Caco-2 (cell line): ENCODE results near the gene CARD9. TPM values are rescaled to one million over a fixed set of nuclear protein-coding genes. Genes with fewer than 3 reads are reported as not detected.

Experiments
- BruUV-seq: library from RNA; stranded (reverse); fragments of 400-500 nt; replicated peaks from 2 replicates; lab custom pipeline; 2021; lab: Mats Ljungman, UMichigan
- CTCF ChIA-PET: fragments of 300-600 bp; sonication (Branson Sonifier 250); formaldehyde crosslinking; loops from one replicate; lab custom pipeline; 2022; ENCODE audit warnings: antibody characterized with exemption; lab: Charles Lee
- POLR2A ChIA-PET: fragments of 300-600 bp; sonication (Branson Sonifier 250); formaldehyde crosslinking; loops from one replicate; lab custom pipeline; 2022; ENCODE audit warnings: antibody characterized with exemption; lab: Charles Lee
- DNase-seq, 2 experiments: peaks; one replicate each; pipeline versions ENCODE4 v3.0.0 to v3.0.0-alpha.2; 2020 to 2022
- H3K27me3 ChIP-seq: replicated peaks from 2 replicates; pipeline ENCODE4 v1.6.0; 2011; ENCODE audit warnings: low read length; ENCODE audit not compliant: control insufficient read depth, insufficient read depth
- H3K36me3 ChIP-seq: 2 replicates; pipeline ENCODE4 v1.5.1; 2011; ENCODE audit warnings: low read length; ENCODE audit not compliant: control insufficient read depth, insufficient read depth
- H3K4me1 ChIP-seq: fragments of 250-450 bp; sonication (Bioruptor Pico); 2 replicates; pipeline ENCODE4 v1.5.1; 2020; ENCODE audit warnings: mild to moderate bottlenecking
- H3K4me3 ChIP-seq: 2 replicates; pipeline ENCODE4 v1.5.1; 2011; ENCODE audit warnings: low read depth, mild to moderate bottlenecking, control low read depth, low read length
- H3K9me3 ChIP-seq: fragments of 250-450 bp; sonication (Bioruptor Pico); 2 replicates; pipeline ENCODE4 v1.5.1; 2020; ENCODE audit warnings: mild to moderate bottlenecking, moderate library complexity
- H3K27ac Mint-ChIP-seq: one replicate; pipeline ENCODE4 v1.8.0; 2022; ENCODE audit warnings: mixed read lengths; ENCODE audit not compliant: unreplicated experiment
- H3K27me3 Mint-ChIP-seq: one replicate; pipeline ENCODE4 v1.8.0; 2022; ENCODE audit warnings: mixed read lengths; ENCODE audit not compliant: insufficient read depth, unreplicated experiment
- H3K36me3 Mint-ChIP-seq: one replicate; pipeline ENCODE4 v1.8.0; 2022; ENCODE audit warnings: mild to moderate bottlenecking, mixed read lengths; ENCODE audit not compliant: insufficient read depth, unreplicated experiment
- H3K4me1 Mint-ChIP-seq: one replicate; pipeline ENCODE4 v1.8.0; 2022; ENCODE audit warnings: low read depth, mixed read lengths; ENCODE audit not compliant: unreplicated experiment
- H3K4me3 Mint-ChIP-seq: one replicate; pipeline ENCODE4 v1.8.0; 2022; ENCODE audit warnings: mild to moderate bottlenecking, moderate library complexity, mixed read lengths; ENCODE audit not compliant: unreplicated experiment
- H3K9me3 Mint-ChIP-seq: one replicate; pipeline ENCODE4 v1.8.0; 2022; ENCODE audit warnings: mixed read lengths; ENCODE audit not compliant: unreplicated experiment
- CTCF ChIP-seq, 2 experiments: fragments of 200-600 bp in 1 of 2; IDR thresholded peaks; 1 replicate in 1 of 2; 2 replicates in 1 of 2; pipeline versions ENCODE4 v1.5.1 to v1.8.0; 2011 to 2022; ENCODE audit warnings: antibody characterized with exemption in 1 of 2, control low read depth in 1 of 2, inconsistent platforms in 1 of 2, low read depth in 1 of 2, low read length in 1 of 2, mild to moderate bottlenecking in 1 of 2, moderate library complexity in 1 of 2; ENCODE audit not compliant: insufficient read depth in 1 of 2, severe bottlenecking in 1 of 2, unreplicated experiment in 1 of 2
- intact Hi-C: fragments of 100-400 bp; cut with micrococcal nuclease; formaldehyde crosslinking; loops from one replicate; pipeline ENCODE4 v1.10.0; 2022; ENCODE audit not compliant: unreplicated experiment
- total RNA-seq: library from RNA; stranded (reverse); gene quantifications from 2 replicates; pipeline ENCODE4 v1.2.3, GENCODE V29; 2022

Gene CARD9
- total RNA-seq, 1 experiment from 2014 or later, result 1.7 TPM

GRCh38 chr9:136333486-136333885, 40.0 kb downstream of the CARD9 start:
- Mint-ChIP-seq H3K4me3 (no peak overlapping the region), H3K4me1 (peaks cover 6% of the 10 kb centered on the region), H3K27me3 (no peaks in the 10 kb centered on the region), H3K36me3 (peaks cover 18% of the 10 kb centered on the region), H3K9me3 (no peaks in the 10 kb centered on the region), H3K27ac (no peak overlapping the region)
- ChIA-PET CTCF (no interaction called here), POLR2A (no interaction called here)
- intact Hi-C loops, result no loop called here
- no TSS peak for BruUV-seq
- no peak for TF ChIP-seq CTCF (IDR thresholded peaks at IDR 0.05; ENCODE audit: insufficient read depth in 1 of 2, low read depth in 1 of 2, low read length in 1 of 2, severe bottlenecking in 1 of 2, unreplicated experiment in 1 of 2)
- DNase-seq, result no peak
- no peaks in the 10 kb centered on the region for H3K9me3 ChIP-seq
- H3K27me3 ChIP-seq, result no peaks in the 10 kb centered on the region
- no peaks in the 10 kb centered on the region; the same call in 1 of the 2 replicates for H3K36me3 ChIP-seq
- H3K4me3 ChIP-seq, result no peak overlapping the region
- H3K4me1 ChIP-seq, result peaks cover 8% of the 10 kb centered on the region

GRCh38 chr9:136333045-136333444, 40.4 kb downstream of the CARD9 start:
- peaks cover 6% of the 10 kb centered on the region for H3K4me1 Mint-ChIP-seq
- TF ChIP-seq CTCF (IDR thresholded peaks at IDR 0.05; ENCODE audit: insufficient read depth in 1 of 2, low read depth in 1 of 2, low read length in 1 of 2, severe bottlenecking in 1 of 2, unreplicated experiment in 1 of 2), result no peak
- intact Hi-C loops, result no loop called here
- Histone ChIP-seq H3K9me3 (no peaks in the 10 kb centered on the region), H3K4me3 (no peak overlapping the region), H3K4me1 (peaks cover 13% of the 10 kb centered on the region), H3K36me3 (no peaks in the 10 kb centered on the region; the same call in 1 of the 2 replicates), H3K27me3 (no peaks in the 10 kb centered on the region)
- no TSS peak for BruUV-seq
- CTCF ChIA-PET, result no interaction called here
- POLR2A ChIA-PET, result no interaction called here
- H3K27ac Mint-ChIP-seq, result no peak overlapping the region
- H3K36me3 Mint-ChIP-seq, result peaks cover 18% of the 10 kb centered on the region
- DNase-seq, result no peak
- no peak overlapping the region for H3K4me3 Mint-ChIP-seq
- H3K9me3 Mint-ChIP-seq, result no peaks in the 10 kb centered on the region
- H3K27me3 Mint-ChIP-seq, result no peaks in the 10 kb centered on the region

- Histone ChIP-seq H3K27me3 (no peaks in the 10 kb centered on the region), H3K4me1 (peaks cover 14% of the 10 kb centered on the region), H3K4me3 (no peak overlapping the region), H3K36me3 (no peaks in the 10 kb centered on the region; the same call in 1 of the 2 replicates), H3K9me3 (no peaks in the 10 kb centered on the region)
- intact Hi-C loops, result no loop called here
- TF ChIP-seq CTCF (IDR thresholded peaks at IDR 0.05; ENCODE audit: insufficient read depth in 1 of 2, low read depth in 1 of 2, low read length in 1 of 2, severe bottlenecking in 1 of 2, unreplicated experiment in 1 of 2), result no peak
- H3K4me3 Mint-ChIP-seq, result no peak overlapping the region
- ChIA-PET CTCF (no interaction called here), POLR2A (no interaction called here)
- BruUV-seq, result no TSS peak
- no peak for DNase-seq
- H3K36me3 Mint-ChIP-seq, result peaks cover 18% of the 10 kb centered on the region
- H3K27me3 Mint-ChIP-seq, result no peaks in the 10 kb centered on the region
- H3K27ac Mint-ChIP-seq, result no peak overlapping the region
- no peaks in the 10 kb centered on the region for H3K9me3 Mint-ChIP-seq
- H3K4me1 Mint-ChIP-seq, result peaks cover 6% of the 10 kb centered on the region
Measured at GRCh38 chr9:136332482-136332983, 40.9 kb downstream of the CARD9 start.
